Psoas muscle (tissue), 8 donors: Measurements from ENCODE around the gene VWA5B2. TPM values are rescaled to one million over a fixed set of nuclear protein-coding genes. Genes with fewer than 3 reads are reported as not detected.
A peak's percentile ranks its signal among the peaks of the same experiment; 100 is the strongest.

Experiments used
- ATAC-seq, 4 donors: fragments of 200-7000 bp; cut with Tn5 transposase; one replicate each; pipeline ENCODE4 v1.9.1; 2020; ENCODE audit warnings: moderate library complexity in 3 of 4, mild to moderate bottlenecking in 2 of 4
- DNase-seq, 2 donors: peaks; one replicate each; pipeline ENCODE4 v3.0.0-alpha.2; 2020
- H3K27ac ChIP-seq: fragments of 200-600 bp; one replicate; pipeline ENCODE4 v1.8.0; 2022
- H3K27me3 ChIP-seq, 3 donors: fragments of 200-600 bp in 1 of 3; one replicate each; pipeline versions ENCODE4 v1.6.1 to v1.8.0; 2013 to 2022; ENCODE audit warnings: low read length in 2 of 3, mild to moderate bottlenecking in 2 of 3, moderate library complexity in 1 of 3; ENCODE audit not compliant: insufficient read depth in 3 of 3
- H3K36me3 ChIP-seq, 2 donors: fragments of 200-600 bp in 1 of 2; one replicate each; pipeline versions ENCODE4 v1.6.1 to v1.8.0; 2013 to 2022; ENCODE audit warnings: low read depth in 1 of 2, mild to moderate bottlenecking in 1 of 2, moderate library complexity in 1 of 2; ENCODE audit not compliant: insufficient read depth in 1 of 2
- H3K4me1 ChIP-seq: fragments of 200-600 bp; one replicate; pipeline ENCODE4 v1.8.0; 2022
- H3K4me3 ChIP-seq: fragments of 200-600 bp; one replicate; pipeline ENCODE4 v1.8.0; 2022; ENCODE audit warnings: mild to moderate bottlenecking
- H3K9me3 ChIP-seq: fragments of 200-600 bp; one replicate; pipeline ENCODE4 v1.8.0; 2022
- CTCF ChIP-seq: fragments of 200-600 bp; IDR thresholded peaks from one replicate; pipeline ENCODE4 v1.8.0; 2022; ENCODE audit warnings: antibody characterized with exemption
- WGBS, 3 donors: extraction: QIAGEN DNeasy Blood & Tissue Kit; methylation state at CpG; one replicate each; pipeline versions ENCODE4 v1.1.6 to v1.1.7; 2013; 5-methylcytosine and 5-hydroxymethylcytosine counted together
- intact Hi-C, 2 donors: fragments of 100-400 bp; cut with DNase I; formaldehyde crosslinking; loops; one replicate each; pipeline versions ENCODE4 v1.11.0 to v1.14.2; 2022
- polyA plus RNA-seq, 3 donors: library from polyadenylated mRNA; stranded (reverse); fragments of 200-250 nt; gene quantifications; one replicate each; pipeline ENCODE4 v1.2.3, GENCODE V29; 2013
- total RNA-seq, 4 donors: library from RNA; stranded (reverse); fragmentation: NEBNext Ultra II Directional in 2 of 4; extraction: Animal tissue kit (Norgen Biotek cat#: 25700) in 2 of 4; gene quantifications; one replicate each; pipeline versions ENCODE4 v1.2.1 to v1.2.4, GENCODE V29; 2021 to 2023
- donor health status: healthy with polysubstance abuse.
- donor health status: DM: no; HTN: no; CAD: no; lungs with moderate emphysema.
- donor health status: Bipolar disorder and iron deficiency.
- donor health status: healthy.
- donor health status: DM: yes; HTN: yes; CAD: no.
- donor health status: DM: no; HTN: no; CAD: no.
- donor health status: DM: no; HTN: no; CAD: no.
- donor health status: DM: yes; HTN: yes; CAD: no.

The VWA5B2 gene
- total and polyA plus RNA-seq, 7 donors = 0.03 to 0.26 (median 0.05) TPM; not detected in 3

DNA sequence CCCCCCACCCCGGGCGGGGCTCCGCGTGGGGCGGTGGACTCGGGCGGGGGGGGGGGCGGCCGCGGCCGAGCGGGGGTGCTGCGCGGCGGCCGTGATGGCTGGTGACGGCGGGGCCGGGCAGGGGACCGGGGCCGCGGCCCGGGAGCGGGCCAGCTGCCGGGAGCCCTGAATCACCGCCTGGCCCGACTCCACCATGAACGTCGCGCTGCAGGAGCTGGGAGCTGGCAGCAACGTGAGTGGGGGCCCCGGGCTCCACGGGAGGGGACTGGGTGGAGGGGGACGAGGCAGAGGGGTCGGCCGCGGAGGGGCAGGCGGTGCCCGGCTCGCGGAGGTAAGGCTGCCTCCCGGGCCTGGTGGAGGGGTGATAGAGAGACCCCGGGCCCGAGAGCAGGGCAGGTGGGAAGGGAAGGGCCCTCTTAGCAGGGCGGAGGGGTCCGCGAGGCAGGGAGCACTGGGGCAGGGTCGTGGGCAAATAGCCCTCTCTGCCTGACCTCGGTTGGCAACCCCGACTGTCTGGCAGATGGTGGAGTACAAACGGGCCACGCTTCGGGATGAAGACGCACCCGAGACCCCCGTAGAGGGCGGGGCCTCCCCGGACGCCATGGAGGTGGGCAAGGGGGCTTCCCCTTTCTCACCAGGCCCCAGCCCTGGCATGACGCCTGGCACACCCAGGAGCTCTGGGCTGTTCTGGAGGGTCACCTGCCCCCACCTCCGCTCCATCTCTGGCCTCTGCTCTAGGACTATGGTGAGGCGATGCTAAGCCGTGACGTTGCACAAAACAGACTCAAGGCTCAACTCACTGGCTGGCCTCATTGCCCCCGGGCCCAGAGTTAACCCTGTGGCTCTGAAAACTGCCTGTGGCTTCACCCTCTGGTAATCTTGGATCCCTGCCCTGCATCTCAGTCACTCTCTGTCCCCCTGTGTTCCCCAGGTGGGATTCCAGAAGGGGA, 46.9 kb downstream of the VWA5B2 start, which contains the start of gene ECE2:
ECE2 (plus strand) TSS at position 62 of the 950 bp plus-strand sequence; CDS start at position 194, 132 bp downstream.
- no peak for DNase-seq
- TF ChIP-seq CTCF = no peak
- intact Hi-C loops = no loop called here
- ATAC-seq = peak in 3 of 4 donors; percentile 44 to 54 (median 50)
- Histone ChIP-seq H3K27ac (no peak within 1 kb of the TSS), H3K9me3 (no peaks in the 10 kb centered on the region), H3K36me3 (no peaks in the 10 kb centered on the region), H3K4me1 (no peaks in the 10 kb centered on the region), H3K27me3 (peaks cover 0 to 47% (median 11%) of the 10 kb centered on the region in 3 donors), H3K4me3 (peak within 1 kb of the TSS; percentile 25)
- 10 to 15% (median 14%) methylated on average over 41 to 64 of the region's 65 CpGs for WGBS, 3 donors

DNA sequence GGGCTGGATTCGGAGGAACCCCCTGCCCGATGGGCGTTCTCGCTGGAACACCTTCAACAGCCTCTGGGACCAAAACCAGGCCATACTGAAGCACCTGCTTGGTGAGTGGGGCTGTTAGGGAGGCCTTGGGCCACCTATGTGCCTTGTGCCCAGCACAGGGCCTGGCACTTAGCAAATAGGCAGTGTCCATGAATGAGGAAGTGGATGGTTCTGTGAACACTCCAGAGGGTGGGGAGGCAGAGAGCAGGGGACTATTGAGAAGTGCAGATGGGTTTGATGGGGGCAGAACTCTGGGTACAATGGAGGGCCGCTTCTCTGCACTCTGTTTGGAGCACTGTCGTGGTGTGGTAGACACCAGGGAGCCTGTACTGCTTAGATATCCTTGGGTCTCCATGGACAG, 48.0 kb downstream of the VWA5B2 start:
- Histone ChIP-seq H3K27me3 (peaks cover 0 to 47% (median 11%) of the 10 kb centered on the region in 3 donors), H3K36me3 (no peaks in the 10 kb centered on the region), H3K9me3 (no peaks in the 10 kb centered on the region), H3K4me1 (no peaks in the 10 kb centered on the region), H3K27ac (no peak overlapping the region), H3K4me3 (no peak overlapping the region)
- no peak for DNase-seq
- WGBS, 3 donors = 87 to 90% (median 89%) methylated on average over 6 of the region's 6 CpGs
- TF ChIP-seq CTCF = no peak
- intact Hi-C loops = no loop called here
- no peak for ATAC-seq

- WGBS, 3 donors = 86 to 93% (median 86%) methylated on average over 4 of the region's 4 CpGs
- no peaks in the 10 kb centered on the region for H3K9me3 ChIP-seq
- H3K27me3 ChIP-seq = no peaks in the 10 kb centered on the region
- H3K4me3 ChIP-seq = no peak overlapping the region
- TF ChIP-seq CTCF = no peak
- no peaks in the 10 kb centered on the region for H3K36me3 ChIP-seq
- intact Hi-C loops = loop anchor here in 1 of 2 donors (10.0 kb wide), 1 partner anchor 388 kb away; no protein-coding TSS in a partner anchor
- DNase-seq = no peak
- ATAC-seq = no peak
- H3K4me1 ChIP-seq = no peaks in the 10 kb centered on the region
- H3K27ac ChIP-seq = no peak overlapping the region
These were observed 53.6 kb downstream of the VWA5B2 start for GRCh38 chr3:184282941-184283340.

DNA sequence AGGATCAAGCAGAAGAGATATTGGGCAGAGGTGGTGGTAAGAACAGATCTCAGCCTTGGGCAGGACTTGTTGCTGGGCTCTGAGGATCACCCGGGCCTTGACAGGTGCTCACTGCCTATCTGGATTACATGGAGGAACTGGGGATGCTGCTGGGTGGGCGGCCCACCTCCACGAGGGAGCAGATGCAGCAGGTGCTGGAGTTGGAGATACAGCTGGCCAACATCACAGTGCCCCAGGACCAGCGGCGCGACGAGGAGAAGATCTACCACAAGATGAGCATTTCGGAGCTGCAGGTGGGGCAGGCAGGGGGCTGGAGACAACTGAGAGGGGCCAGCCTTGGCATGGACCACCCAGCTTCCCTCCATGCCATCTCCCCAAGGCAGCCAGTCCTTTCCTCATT, 54.3 kb downstream of the VWA5B2 start:
- TF ChIP-seq CTCF = no peak
- intact Hi-C loops = loop anchor here in 1 of 2 donors (10.0 kb wide), 1 partner anchor 389 kb away; no protein-coding TSS in a partner anchor
- no peak overlapping the region for H3K4me3 ChIP-seq
- H3K27me3 ChIP-seq = no peaks in the 10 kb centered on the region
- DNase-seq (no peak), ATAC-seq (no peak)
- no peaks in the 10 kb centered on the region for H3K36me3 ChIP-seq
- no peaks in the 10 kb centered on the region for H3K9me3 ChIP-seq
- WGBS, 3 donors = 79 to 86% (median 84%) methylated on average over 8 of the region's 8 CpGs
- no peaks in the 10 kb centered on the region for H3K4me1 ChIP-seq
- no peak overlapping the region for H3K27ac ChIP-seq
